Urothelium cell line (cell line): ENCODE data around the gene SDCBP2.
"Not testable (repeated sequence)": the region's sequence is repeated elsewhere in the genome, so short reads cannot be mapped to it uniquely, and the experiment has no call there.

Experiments
- DNase-seq: peaks from one replicate; pipeline ENCODE4 v3.0.0; 2011; ENCODE audit warnings: low spot score, mixed read lengths
- FAIRE-seq: peaks from 2 replicates; lab custom pipeline; 2011; peaks lifted over from hg19 to GRCh38; lab: Jason Lieb, UNC

The SDCBP2 gene

GRCh38 chr20:1360094-1360846, 31.3 kb upstream of the SDCBP2 start:
- DNase-seq, result no peak
- FAIRE-seq, result no peak

DNA sequence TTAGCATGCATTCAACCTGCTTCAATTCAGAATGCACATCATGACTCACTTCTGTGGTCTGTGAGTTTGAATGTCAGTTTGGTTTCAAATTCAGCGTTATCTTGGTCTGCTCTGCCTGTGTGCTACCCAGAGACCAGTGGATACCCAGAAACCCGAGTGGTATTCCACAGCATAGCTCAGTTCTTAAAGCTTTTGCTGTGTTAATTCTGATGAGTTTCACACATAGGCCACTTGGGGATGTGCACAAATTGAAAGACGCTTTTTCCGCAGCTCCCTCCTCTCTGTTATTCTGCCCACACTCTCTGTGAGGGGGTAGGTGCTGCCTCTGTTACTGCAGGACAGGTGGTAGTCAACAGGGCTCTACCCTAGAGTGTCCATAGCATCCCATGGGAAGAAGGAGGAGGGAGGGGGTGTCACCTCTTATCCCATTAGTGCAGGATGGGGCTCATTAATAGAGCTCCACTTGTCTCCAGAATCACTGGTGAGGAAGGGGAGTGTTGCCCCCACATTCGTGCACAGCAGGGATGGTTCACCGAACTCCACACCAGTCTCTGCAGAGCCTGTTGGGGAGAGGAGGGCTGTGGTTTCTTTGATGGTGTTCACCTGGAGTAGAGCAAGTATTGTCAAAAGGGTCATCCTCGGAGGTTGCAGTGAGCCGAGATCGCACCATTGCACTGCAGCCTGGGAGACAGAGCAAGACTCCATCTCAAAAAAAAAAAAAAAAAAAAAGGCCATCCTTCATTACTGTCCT, 29.2 kb upstream of the SDCBP2 start:
- FAIRE-seq (no peak), DNase-seq (no peak)

DNA sequence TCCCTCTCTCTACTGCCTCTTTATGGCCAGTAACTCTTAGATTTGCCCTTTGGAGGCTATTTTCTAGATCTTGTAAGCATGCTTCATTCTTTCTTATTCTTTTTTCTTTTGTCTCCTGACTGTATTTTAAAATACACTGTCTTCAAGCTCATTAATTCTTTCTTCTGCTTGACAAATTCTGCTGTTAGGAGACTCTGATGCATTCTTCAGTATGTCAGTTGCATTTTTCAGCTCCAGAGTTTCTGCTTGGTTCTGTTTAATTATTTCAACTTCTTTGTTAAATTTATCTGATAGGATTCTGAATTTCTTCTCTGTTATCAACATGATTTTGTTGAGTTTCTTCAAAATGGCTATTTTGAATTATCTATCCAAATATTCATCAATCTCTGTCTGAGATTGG, 25.0 kb upstream of the SDCBP2 start:
- FAIRE-seq (no peak), DNase-seq (no peak)

DNA sequence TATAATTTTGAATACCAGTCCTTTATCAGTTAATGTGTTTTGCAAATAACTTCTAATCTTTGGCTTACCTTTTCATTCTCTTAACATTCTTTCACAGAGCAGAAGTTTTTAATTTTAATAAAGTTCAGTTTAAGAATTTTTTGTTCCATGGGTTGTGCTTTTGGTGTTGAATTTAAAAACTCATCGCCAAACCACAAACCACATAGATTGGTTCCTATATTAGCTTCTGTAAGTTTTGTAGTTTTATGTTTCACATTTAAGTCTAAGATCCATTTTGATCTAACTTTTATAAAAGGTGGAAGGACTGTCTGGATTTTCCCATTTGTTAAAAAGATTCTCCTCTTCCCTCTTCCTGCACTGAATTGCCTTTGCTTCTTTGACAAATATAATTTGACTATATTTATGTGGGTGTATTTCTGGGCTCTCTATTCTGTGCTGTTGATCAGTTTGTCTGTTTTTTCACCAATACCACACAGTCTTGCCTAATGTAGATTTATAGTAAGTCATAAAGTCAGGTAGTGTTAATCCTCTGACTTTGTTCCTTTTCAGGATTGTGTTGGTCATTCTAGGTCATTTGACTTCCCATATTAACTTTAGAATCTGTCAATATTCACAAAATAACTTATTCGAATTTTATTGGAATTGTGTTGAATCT, 17.5 kb upstream of the SDCBP2 start:
- DNase-seq (no peak), FAIRE-seq (no peak)

- DNase-seq (no peak), FAIRE-seq (no peak)
Measured at GRCh38 chr20:1345756-1346093, 16.8 kb upstream of the SDCBP2 start.

- DNase-seq, result no peak
- no peak for FAIRE-seq
Measured at GRCh38 chr20:1345030-1345755, 16.3 kb upstream of the SDCBP2 start.

GRCh38 chr20:1343446-1344124, 14.6 kb upstream of the SDCBP2 start:
- FAIRE-seq, DNase-seq: not testable (repeated sequence)

DNA sequence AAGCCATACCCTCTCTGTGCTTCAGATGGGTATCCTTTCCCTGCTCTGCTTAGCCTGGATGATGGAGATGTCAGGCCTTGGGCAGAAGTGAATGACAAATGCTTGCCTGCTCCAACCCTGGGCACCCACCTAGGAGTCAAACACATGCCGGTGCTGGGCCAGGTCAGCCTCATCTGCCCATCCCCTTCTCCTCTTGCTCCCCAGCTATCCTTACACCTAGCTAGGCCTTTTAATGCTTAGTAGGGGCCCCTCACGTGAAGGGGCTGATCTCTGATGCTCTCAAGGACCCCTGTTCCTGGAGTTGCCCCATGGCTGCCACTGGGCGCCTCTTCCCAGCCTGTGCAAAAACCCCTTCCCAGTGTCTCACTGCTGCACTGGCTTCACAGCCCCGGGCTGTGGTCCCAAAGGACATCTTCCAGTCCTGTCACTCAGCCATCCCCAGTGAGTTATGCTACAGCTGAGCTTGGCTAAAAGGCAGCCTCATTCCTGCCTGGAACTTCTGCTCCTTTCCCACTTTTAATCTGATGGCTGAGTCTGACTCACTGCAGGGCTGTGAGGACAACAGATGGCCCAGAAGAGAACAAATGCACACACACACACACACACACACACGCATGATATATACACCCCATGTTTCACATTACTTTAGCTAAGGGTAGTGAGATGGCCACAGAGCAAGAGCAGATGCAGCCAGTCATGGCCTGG, 12.8 kb upstream of the SDCBP2 start:
- DNase-seq (no peak), FAIRE-seq (no peak)

DNA sequence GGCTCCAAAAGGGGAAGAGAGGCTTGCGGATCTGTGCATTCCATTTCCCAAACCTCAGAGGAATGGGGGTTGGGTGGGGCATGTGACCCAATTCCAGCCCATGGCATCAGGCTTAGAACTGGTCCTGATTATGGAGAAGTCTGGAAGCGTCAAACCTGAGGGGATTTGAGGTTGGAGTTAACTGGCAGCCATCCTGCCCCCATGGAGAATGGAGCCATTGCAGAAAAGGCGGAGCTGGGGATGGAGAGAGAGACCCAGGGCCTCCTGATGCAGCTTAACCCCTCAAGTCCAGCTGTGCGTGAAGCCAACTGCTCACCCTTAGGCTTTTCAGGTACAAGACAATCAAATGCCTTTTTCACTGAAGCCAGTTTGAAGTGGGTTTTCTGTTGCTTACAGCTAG, 9.9 kb upstream of the SDCBP2 start:
- DNase-seq, result no peak
- no peak for FAIRE-seq

- DNase-seq (no peak), FAIRE-seq (no peak)
Measured at GRCh38 chr20:1338096-1338495, 9.2 kb upstream of the SDCBP2 start.

- FAIRE-seq, result no peak
- DNase-seq, result no peak
Measured at GRCh38 chr20:1337441-1337840, 8.5 kb upstream of the SDCBP2 start.

GRCh38 chr20:1336699-1337367, 7.9 kb upstream of the SDCBP2 start:
- DNase-seq, result no peak
- peak; percentile 17 for FAIRE-seq

DNA sequence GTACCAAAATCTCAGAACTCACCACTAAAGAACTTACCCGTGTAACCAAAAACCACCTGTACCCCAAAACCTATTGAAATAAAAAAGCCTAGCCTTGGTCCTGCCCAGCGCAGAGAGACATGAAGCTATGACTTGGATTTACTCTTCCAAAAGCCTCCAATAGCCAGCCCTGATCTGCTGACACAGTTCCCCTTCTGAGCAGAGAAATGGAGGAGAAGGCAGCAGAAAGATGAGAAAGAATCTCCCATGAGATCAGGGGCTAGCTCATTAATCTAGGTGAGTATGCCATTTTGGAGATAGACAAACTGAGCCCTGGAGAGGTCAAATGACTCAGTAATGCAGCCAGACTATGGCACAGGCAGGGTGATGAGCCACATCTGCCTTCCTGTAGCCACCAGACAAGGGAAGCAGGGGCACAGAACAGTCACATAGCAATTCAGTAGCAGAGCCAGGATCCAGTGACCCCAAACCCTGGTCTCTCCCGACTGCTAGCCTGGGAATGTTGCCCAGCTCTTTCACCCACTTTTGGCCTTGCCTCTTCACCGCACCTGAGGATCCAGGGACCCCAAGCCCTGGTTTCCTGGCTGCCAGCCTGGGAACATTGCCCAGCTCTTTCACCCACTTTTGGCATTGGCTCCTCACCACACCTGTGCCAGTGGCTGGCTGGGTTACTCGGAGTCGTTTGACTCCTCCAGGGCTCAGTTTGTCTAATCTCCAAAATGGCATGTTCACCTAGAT, 7.2 kb upstream of the SDCBP2 start:
- no peak for FAIRE-seq
- no peak for DNase-seq

DNA sequence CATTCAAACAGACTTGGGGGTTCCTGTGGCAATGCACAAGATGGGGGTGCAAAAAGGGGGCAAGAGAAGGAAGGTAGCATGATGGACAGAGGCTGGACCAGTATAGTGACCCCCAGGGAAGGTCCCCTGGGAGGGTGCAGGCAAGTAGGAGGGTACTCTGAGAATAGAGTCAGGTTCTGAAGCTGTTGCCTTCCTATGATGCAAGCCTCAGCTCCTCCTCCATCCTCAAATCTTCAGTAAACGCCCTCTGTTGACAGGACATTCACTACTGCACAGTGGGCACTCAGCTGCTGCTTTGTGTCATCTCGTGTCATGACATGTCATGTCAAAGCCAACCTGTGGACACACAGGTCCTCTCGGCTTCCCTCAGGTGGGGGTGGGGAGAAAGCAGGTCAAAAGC, 5.8 kb upstream of the SDCBP2 start:
- FAIRE-seq (no peak), DNase-seq (no peak)

- FAIRE-seq (no peak), DNase-seq (no peak)
Measured at GRCh38 chr20:1334370-1334731, 5.4 kb upstream of the SDCBP2 start.

DNA sequence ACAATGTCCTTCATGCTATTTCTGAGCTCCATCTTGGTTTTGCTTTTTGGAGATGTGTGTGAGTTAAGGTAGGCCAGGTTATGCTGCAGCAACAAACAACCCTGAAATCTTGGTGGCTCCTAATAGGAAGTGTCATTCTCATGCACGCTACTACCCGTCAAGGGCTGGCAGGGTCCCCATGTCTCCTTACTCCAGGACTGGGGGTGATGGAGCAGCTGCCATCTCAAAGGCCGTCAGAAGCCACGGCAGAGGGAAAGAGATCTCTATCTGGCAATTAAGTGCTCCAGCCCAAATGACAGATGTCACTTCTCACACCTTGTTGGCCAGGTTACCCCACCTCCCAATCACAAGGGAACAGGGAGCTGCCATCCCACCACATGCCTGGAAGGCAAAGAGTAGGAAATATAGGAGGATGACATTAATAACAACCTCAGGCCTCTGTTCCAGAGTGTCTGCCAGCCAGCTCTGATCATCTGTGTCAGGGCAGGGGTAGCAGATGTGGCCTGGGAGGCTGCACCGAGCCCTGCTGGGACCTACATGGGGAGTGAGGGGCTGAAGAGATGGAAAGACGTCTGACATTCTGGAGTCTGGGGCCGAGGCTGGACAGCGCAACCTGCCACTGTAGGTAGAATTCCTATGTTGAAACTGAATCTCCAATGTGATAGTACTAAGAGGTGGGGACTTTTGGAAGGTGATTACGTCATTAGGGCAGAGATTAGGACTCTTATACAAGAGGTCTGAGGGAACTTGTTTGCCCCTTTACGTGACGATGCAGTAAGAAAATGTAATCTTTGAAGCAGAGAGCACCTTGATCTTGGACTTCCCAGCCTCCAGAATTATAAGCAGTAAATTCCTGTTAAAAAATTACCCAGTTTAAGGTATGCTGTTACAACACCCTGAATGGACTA, 4.8 kb upstream of the SDCBP2 start:
- no peak for FAIRE-seq
- no peak for DNase-seq

DNA sequence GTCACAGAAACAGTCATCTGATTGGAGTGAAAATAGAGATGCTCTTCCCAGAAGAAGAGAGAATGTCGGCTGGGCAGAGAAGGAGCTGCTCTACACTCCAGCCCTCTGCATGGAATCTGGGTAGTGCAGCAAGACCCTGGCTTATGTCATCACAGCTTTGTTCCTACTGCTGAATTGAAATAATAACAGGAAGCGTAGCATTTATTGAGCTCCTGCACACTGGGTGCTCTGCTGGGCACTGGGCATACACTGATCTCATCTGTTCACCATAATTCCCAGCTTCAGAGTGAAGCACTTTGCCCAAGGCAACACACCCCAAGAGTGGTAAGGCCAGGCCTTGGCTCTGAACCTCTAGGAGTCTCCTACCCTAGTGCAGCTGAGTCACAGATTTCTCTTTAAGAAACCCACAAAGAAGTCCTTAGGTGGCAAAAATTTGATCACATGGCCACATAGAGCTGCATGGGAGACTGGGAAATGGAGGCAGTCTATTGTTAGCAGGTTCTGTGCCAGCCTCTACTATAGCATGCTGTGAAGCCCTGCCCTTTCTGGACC, 3.9 kb upstream of the SDCBP2 start:
- DNase-seq, result no peak
- FAIRE-seq, result no peak
